ENCODE results near the gene IL13RA2. TPM values are rescaled to one million over a fixed set of nuclear protein-coding genes. Genes with fewer than 3 reads are reported as not detected.

IL13RA2 gene
- total and polyA plus RNA-seq, 4 experiments from 2014 or later = not detected

DNA sequence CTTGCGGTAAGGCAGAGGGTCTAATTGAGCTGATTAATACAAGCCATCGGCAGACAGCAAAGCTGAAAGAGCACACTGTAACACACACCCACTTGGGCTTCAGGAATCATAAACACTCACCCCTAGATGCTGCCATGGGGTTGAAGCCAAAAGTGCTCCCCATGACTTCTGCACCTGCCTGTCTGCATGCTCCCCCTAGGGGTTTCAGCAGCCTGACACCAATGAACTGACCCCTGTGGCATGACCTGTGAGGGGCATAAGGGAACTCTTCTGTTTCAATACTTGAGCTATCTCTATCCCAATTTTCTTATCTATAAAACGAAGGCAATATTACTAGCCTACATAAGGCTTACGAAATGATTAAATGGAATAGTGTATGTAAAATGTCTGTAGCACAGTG, 23.0 kb upstream of the IL13RA2 start:
- Histone ChIP-seq H3K9me3 (ENCODE audit: control insufficient read depth in 1 of 2, low read length in 2 of 2) (no peaks in the 10 kb centered on the region), H3K27ac (ENCODE audit: low read depth, low read length) (no peak overlapping the region), H3K4me3 (ENCODE audit: low read length in 2 of 2) (no peak overlapping the region), H3K4me1 (ENCODE audit: insufficient read depth, low read length) (no peaks in the 10 kb centered on the region), H3K27me3 (ENCODE audit: insufficient read depth, low read length) (no peaks in the 10 kb centered on the region), H3K36me3 (ENCODE audit: insufficient read depth, low read length) (no peaks in the 10 kb centered on the region)
- H3K36me3 Mint-ChIP-seq = no peaks in the 10 kb centered on the region
- intact Hi-C loops (cut with micrococcal nuclease) = no loop called here
- no peaks in the 10 kb centered on the region for H3K4me1 Mint-ChIP-seq
- ChIA-PET POLR2A (ENCODE audit: partially characterized antibody) (no interaction called here), CTCF (ENCODE audit: partially characterized antibody) (no interaction called here)
- H3K9me3 Mint-ChIP-seq = peaks cover 0 to 2% (median 0%) of the 10 kb centered on the region in 8 donors
- no peak for DNase-seq
- H3K27ac Mint-ChIP-seq = no peak overlapping the region
- H3K4me3 Mint-ChIP-seq = no peak overlapping the region
- H3K27me3 Mint-ChIP-seq = no peaks in the 10 kb centered on the region

GRCh38 chrX:115038406-115038805, 21.0 kb upstream of the IL13RA2 start:
- POLR2A ChIA-PET (ENCODE audit: partially characterized antibody) = no interaction called here
- Mint-ChIP-seq H3K9me3 (peaks cover 0 to 2% (median 0%) of the 10 kb centered on the region in 8 donors), H3K27ac (no peak overlapping the region), H3K4me1 (no peaks in the 10 kb centered on the region), H3K4me3 (no peak overlapping the region), H3K36me3 (no peaks in the 10 kb centered on the region), H3K27me3 (no peaks in the 10 kb centered on the region)
- Histone ChIP-seq H3K9me3 (ENCODE audit: control insufficient read depth in 1 of 2, low read length in 2 of 2) (no peaks in the 10 kb centered on the region), H3K27ac (ENCODE audit: low read depth, low read length) (no peak overlapping the region), H3K4me1 (ENCODE audit: insufficient read depth, low read length) (no peaks in the 10 kb centered on the region), H3K4me3 (ENCODE audit: low read length in 2 of 2) (no peak overlapping the region), H3K27me3 (ENCODE audit: insufficient read depth, low read length) (no peaks in the 10 kb centered on the region), H3K36me3 (ENCODE audit: insufficient read depth, low read length) (no peaks in the 10 kb centered on the region)
- no peak for DNase-seq
- intact Hi-C loops (cut with micrococcal nuclease) = no loop called here
- CTCF ChIA-PET (ENCODE audit: partially characterized antibody) = no interaction called here

DNA sequence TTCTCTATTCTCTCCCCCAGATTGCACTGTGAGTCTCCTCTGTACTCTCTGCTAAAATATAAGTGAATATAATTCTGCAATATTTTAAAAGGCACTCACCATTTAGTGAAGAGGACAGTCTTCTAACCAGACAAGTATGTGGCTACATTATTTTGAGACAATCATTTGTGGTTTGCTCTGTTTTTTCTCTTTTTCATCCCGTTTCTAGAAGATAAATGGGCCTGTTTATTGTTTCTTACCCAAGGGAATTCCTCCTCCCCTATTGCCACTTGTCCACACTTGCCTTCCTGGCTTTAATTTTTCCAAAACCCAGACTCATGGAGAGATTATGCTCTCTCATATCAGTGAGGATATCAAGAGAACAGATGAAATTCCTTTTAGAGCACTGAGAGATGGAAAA, 18.6 kb upstream of the IL13RA2 start:
- no peaks in the 10 kb centered on the region for H3K27me3 Mint-ChIP-seq
- ChIA-PET POLR2A (ENCODE audit: partially characterized antibody) (no interaction called here), CTCF (ENCODE audit: partially characterized antibody) (no interaction called here)
- Histone ChIP-seq H3K4me3 (ENCODE audit: low read length in 2 of 2) (no peak overlapping the region), H3K9me3 (ENCODE audit: control insufficient read depth in 1 of 2, low read length in 2 of 2) (no peaks in the 10 kb centered on the region), H3K27ac (ENCODE audit: low read depth, low read length) (no peak overlapping the region), H3K36me3 (ENCODE audit: insufficient read depth, low read length) (no peaks in the 10 kb centered on the region), H3K27me3 (ENCODE audit: insufficient read depth, low read length) (no peaks in the 10 kb centered on the region), H3K4me1 (ENCODE audit: insufficient read depth, low read length) (no peaks in the 10 kb centered on the region)
- no peak overlapping the region for H3K4me3 Mint-ChIP-seq
- peaks cover 0 to 2% (median 0%) of the 10 kb centered on the region in 8 donors for H3K9me3 Mint-ChIP-seq
- no peaks in the 10 kb centered on the region for H3K4me1 Mint-ChIP-seq
- no peaks in the 10 kb centered on the region for H3K36me3 Mint-ChIP-seq
- no peak overlapping the region for H3K27ac Mint-ChIP-seq
- no peak for DNase-seq
- intact Hi-C loops (cut with micrococcal nuclease) = no loop called here

- no peaks in the 10 kb centered on the region for H3K9me3 ChIP-seq (ENCODE audit: control insufficient read depth in 1 of 2, low read length in 2 of 2)
- no peak for DNase-seq
- intact Hi-C loops (cut with micrococcal nuclease) = no loop called here
- H3K4me3 Mint-ChIP-seq = no peak overlapping the region
- ChIA-PET CTCF (ENCODE audit: partially characterized antibody) (no interaction called here), POLR2A (ENCODE audit: partially characterized antibody) (no interaction called here)
- H3K27me3 Mint-ChIP-seq = no peaks in the 10 kb centered on the region
- no peaks in the 10 kb centered on the region for H3K27me3 ChIP-seq (ENCODE audit: insufficient read depth, low read length)
- H3K4me1 ChIP-seq (ENCODE audit: insufficient read depth, low read length) = no peaks in the 10 kb centered on the region
- no peaks in the 10 kb centered on the region for H3K36me3 ChIP-seq (ENCODE audit: insufficient read depth, low read length)
- no peak overlapping the region for H3K27ac ChIP-seq (ENCODE audit: low read depth, low read length)
- no peak overlapping the region for H3K4me3 ChIP-seq (ENCODE audit: low read length in 2 of 2)
- no peaks in the 10 kb centered on the region for H3K36me3 Mint-ChIP-seq
- no peak overlapping the region for H3K27ac Mint-ChIP-seq
- H3K9me3 Mint-ChIP-seq = no peaks in the 10 kb centered on the region
- no peaks in the 10 kb centered on the region for H3K4me1 Mint-ChIP-seq
These were observed 14.6 kb upstream of the IL13RA2 start for GRCh38 chrX:115031989-115032388.

DNA sequence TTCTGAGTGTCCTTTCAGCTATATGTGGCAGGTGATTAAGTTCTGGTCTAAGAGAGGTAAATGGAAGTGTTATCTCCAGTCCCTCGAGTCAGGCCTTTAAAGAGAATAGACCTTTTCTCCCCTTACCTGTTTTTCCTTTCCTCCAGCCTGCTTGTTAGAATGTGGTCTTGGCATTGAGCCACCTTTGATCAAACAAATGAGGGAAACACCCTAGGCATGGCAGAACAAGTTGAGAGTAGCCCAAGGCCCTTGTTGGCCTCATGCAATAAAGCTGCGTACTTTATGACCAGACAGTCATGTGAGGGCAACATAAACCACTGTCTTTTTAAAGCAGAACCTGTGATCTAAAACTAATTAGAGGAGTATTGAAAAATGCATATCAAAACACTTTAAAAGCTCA, 13.2 kb upstream of the IL13RA2 start:
- Mint-ChIP-seq H3K36me3 (no peaks in the 10 kb centered on the region), H3K9me3 (peaks cover 0 to 1% (median 0%) of the 10 kb centered on the region in 8 donors), H3K4me1 (no peaks in the 10 kb centered on the region), H3K27ac (no peak overlapping the region), H3K27me3 (no peaks in the 10 kb centered on the region), H3K4me3 (no peak overlapping the region)
- H3K27ac ChIP-seq (ENCODE audit: low read depth, low read length) = no peak overlapping the region
- ChIA-PET CTCF (ENCODE audit: partially characterized antibody) (no interaction called here), POLR2A (ENCODE audit: partially characterized antibody) (no interaction called here)
- DNase-seq = no peak
- intact Hi-C loops (cut with micrococcal nuclease) = no loop called here
- H3K4me1 ChIP-seq (ENCODE audit: insufficient read depth, low read length) = no peaks in the 10 kb centered on the region
- H3K9me3 ChIP-seq (ENCODE audit: control insufficient read depth in 1 of 2, low read length in 2 of 2) = no peaks in the 10 kb centered on the region
- H3K4me3 ChIP-seq (ENCODE audit: low read length in 2 of 2) = no peak overlapping the region
- no peaks in the 10 kb centered on the region for H3K36me3 ChIP-seq (ENCODE audit: insufficient read depth, low read length)
- no peaks in the 10 kb centered on the region for H3K27me3 ChIP-seq (ENCODE audit: insufficient read depth, low read length)

GRCh38 chrX:115029869-115030570, 12.6 kb upstream of the IL13RA2 start:
- Mint-ChIP-seq H3K36me3 (no peaks in the 10 kb centered on the region), H3K27ac (no peak overlapping the region), H3K27me3 (no peaks in the 10 kb centered on the region), H3K4me3 (no peak overlapping the region), H3K9me3 (peaks cover 0 to 3% (median 0%) of the 10 kb centered on the region in 8 donors), H3K4me1 (no peaks in the 10 kb centered on the region)
- Histone ChIP-seq H3K27me3 (ENCODE audit: insufficient read depth, low read length) (no peaks in the 10 kb centered on the region), H3K4me3 (ENCODE audit: low read length in 2 of 2) (no peak overlapping the region), H3K9me3 (ENCODE audit: control insufficient read depth in 1 of 2, low read length in 2 of 2) (no peaks in the 10 kb centered on the region), H3K27ac (ENCODE audit: low read depth, low read length) (no peak overlapping the region), H3K36me3 (ENCODE audit: insufficient read depth, low read length) (no peaks in the 10 kb centered on the region), H3K4me1 (ENCODE audit: insufficient read depth, low read length) (no peaks in the 10 kb centered on the region)
- ChIA-PET CTCF (ENCODE audit: partially characterized antibody) (no interaction called here), POLR2A (ENCODE audit: partially characterized antibody) (no interaction called here)
- intact Hi-C loops (cut with micrococcal nuclease) = no loop called here
- DNase-seq = no peak

DNA sequence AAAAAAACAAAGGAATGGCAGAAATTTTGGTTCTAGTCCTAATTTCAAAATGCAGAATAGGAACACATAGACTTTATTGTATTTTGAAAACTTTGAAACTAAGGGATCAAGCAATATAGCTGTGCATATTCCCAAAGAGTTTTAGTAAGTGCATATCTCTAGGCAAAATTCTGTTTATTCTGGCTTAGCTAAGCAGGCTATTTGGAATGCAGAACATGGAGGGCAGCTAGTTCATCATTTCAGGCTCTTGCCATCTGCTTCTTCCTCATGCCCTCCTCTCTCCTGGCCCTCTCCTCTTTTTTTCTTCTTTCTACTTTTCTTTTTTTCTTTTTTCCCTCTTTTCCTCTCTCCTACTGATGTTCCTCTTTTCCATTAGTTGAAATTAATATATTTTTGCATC, 12.0 kb upstream of the IL13RA2 start:
- Histone ChIP-seq H3K27me3 (ENCODE audit: insufficient read depth, low read length) (no peaks in the 10 kb centered on the region), H3K9me3 (ENCODE audit: control insufficient read depth in 1 of 2, low read length in 2 of 2) (no peaks in the 10 kb centered on the region), H3K27ac (ENCODE audit: low read depth, low read length) (no peak overlapping the region), H3K36me3 (ENCODE audit: insufficient read depth, low read length) (no peaks in the 10 kb centered on the region), H3K4me3 (ENCODE audit: low read length in 2 of 2) (no peak overlapping the region), H3K4me1 (ENCODE audit: insufficient read depth, low read length) (no peaks in the 10 kb centered on the region)
- DNase-seq = no peak
- POLR2A ChIA-PET (ENCODE audit: partially characterized antibody) = no interaction called here
- CTCF ChIA-PET (ENCODE audit: partially characterized antibody) = no interaction called here
- Mint-ChIP-seq H3K4me3 (no peak overlapping the region), H3K27me3 (no peaks in the 10 kb centered on the region), H3K4me1 (no peaks in the 10 kb centered on the region), H3K9me3 (peaks cover 0 to 3% (median 0%) of the 10 kb centered on the region in 8 donors), H3K36me3 (no peaks in the 10 kb centered on the region), H3K27ac (no peak overlapping the region)
- intact Hi-C loops (cut with micrococcal nuclease) = no loop called here

DNA sequence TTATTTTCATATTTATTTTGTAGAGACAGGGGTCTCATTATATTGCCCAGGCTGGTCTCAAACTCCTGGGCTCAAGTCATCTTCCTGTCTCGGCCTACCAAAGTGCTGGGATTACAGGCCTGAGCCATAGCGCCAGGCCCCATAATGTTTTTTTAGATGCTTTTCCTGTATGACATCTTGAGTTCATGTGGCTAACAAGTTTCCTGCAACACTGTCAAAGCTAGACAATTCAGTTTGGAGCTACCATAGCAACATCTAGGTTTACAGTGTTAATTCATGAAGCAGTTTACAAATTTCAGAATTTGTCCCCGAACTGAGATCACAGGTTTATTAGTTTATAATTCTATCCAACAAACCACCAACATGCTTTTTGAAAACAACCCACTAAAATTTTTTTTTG, 6.4 kb upstream of the IL13RA2 start:
- DNase-seq = no peak
- ChIA-PET POLR2A (ENCODE audit: partially characterized antibody) (no interaction called here), CTCF (ENCODE audit: partially characterized antibody) (no interaction called here)
- Histone ChIP-seq H3K27ac (ENCODE audit: low read depth, low read length) (no peak overlapping the region), H3K4me1 (ENCODE audit: insufficient read depth, low read length) (no peaks in the 10 kb centered on the region), H3K36me3 (ENCODE audit: insufficient read depth, low read length) (no peaks in the 10 kb centered on the region), H3K4me3 (ENCODE audit: low read length in 2 of 2) (no peak overlapping the region), H3K9me3 (ENCODE audit: control insufficient read depth in 1 of 2, low read length in 2 of 2) (no peaks in the 10 kb centered on the region), H3K27me3 (ENCODE audit: insufficient read depth, low read length) (no peaks in the 10 kb centered on the region)
- H3K4me1 Mint-ChIP-seq = no peaks in the 10 kb centered on the region
- peaks cover 0 to 3% (median 0%) of the 10 kb centered on the region in 8 donors for H3K9me3 Mint-ChIP-seq
- H3K27ac Mint-ChIP-seq = no peak overlapping the region
- H3K4me3 Mint-ChIP-seq = no peak overlapping the region
- H3K27me3 Mint-ChIP-seq = no peaks in the 10 kb centered on the region
- intact Hi-C loops (cut with micrococcal nuclease) = no loop called here
- H3K36me3 Mint-ChIP-seq = no peaks in the 10 kb centered on the region

Measured in CD4-positive, alpha-beta memory T cell (primary cell).